H9 (cell line): ENCODE measurements around the gene COL4A1. TPM values are rescaled to one million over a fixed set of nuclear protein-coding genes. Genes with fewer than 3 reads are reported as not detected.
"Not testable (repeated sequence)": the region's sequence is repeated elsewhere in the genome, so short reads cannot be mapped to it uniquely, and the experiment has no call there.

Experiments used
- DNase-seq: peaks from one replicate; pipeline ENCODE4 v3.0.0-alpha.2; 2017
- H2AFZ ChIP-seq: one replicate; pipeline ENCODE4 v1.6.1; 2013; ENCODE audit warnings: mild to moderate bottlenecking, low read length, control low read depth, moderate library complexity
- H2AK5ac ChIP-seq: 2 replicates; pipeline ENCODE4 v1.6.1; 2013; ENCODE audit warnings: low read length, control low read depth, mixed read lengths; ENCODE audit not compliant: insufficient read length
- H2BK120ac ChIP-seq: one replicate; pipeline ENCODE4 v1.6.1; 2013; ENCODE audit warnings: low read depth, mild to moderate bottlenecking, low read length, control low read depth, inconsistent platforms; ENCODE audit not compliant: poor library complexity, severe bottlenecking
- H2BK12ac ChIP-seq: 2 replicates; pipeline ENCODE4 v1.6.1; 2013; ENCODE audit warnings: low read length, control low read depth, mixed read lengths, low read depth; ENCODE audit not compliant: insufficient read length
- H2BK15ac ChIP-seq: 2 replicates; pipeline ENCODE4 v1.6.1; 2013; ENCODE audit warnings: low read depth, low read length, control low read depth
- H2BK20ac ChIP-seq: one replicate; pipeline ENCODE4 v1.6.1; 2013; ENCODE audit warnings: low read depth, mild to moderate bottlenecking, low read length, control low read depth, inconsistent platforms; ENCODE audit not compliant: poor library complexity, severe bottlenecking
- H2BK5ac ChIP-seq: 2 replicates; pipeline ENCODE4 v1.6.1; 2013; ENCODE audit warnings: low read length, control low read depth, mixed read lengths; ENCODE audit not compliant: insufficient read length
- H3K14ac ChIP-seq: 2 replicates; pipeline ENCODE4 v1.6.1; 2013; ENCODE audit warnings: low read length, control low read depth; ENCODE audit not compliant: insufficient read depth
- H3K18ac ChIP-seq: 2 replicates; pipeline ENCODE4 v1.6.1; 2013; ENCODE audit warnings: low read depth, mild to moderate bottlenecking, mixed read lengths, low read length, control low read depth; ENCODE audit not compliant: insufficient read length
- H3K23ac ChIP-seq: 2 replicates; pipeline ENCODE4 v1.6.1; 2013; ENCODE audit warnings: low read length, control low read depth, mixed read lengths, low read depth; ENCODE audit not compliant: insufficient read length
- H3K23me2 ChIP-seq: 2 replicates; pipeline ENCODE4 v1.6.1; 2013; ENCODE audit warnings: low read depth, mild to moderate bottlenecking, mixed read lengths, low read length, control low read depth; ENCODE audit not compliant: insufficient read length, poor library complexity, severe bottlenecking
- H3K27ac ChIP-seq: 2 replicates; pipeline ENCODE4 v1.5.1; 2013; ENCODE audit warnings: low read length, control low read depth, mixed read lengths, low read depth; ENCODE audit not compliant: insufficient read length
- H3K27me3 ChIP-seq: 2 replicates; pipeline ENCODE4 v1.6.1; 2013; ENCODE audit warnings: low read length, control low read depth, inconsistent platforms; ENCODE audit not compliant: insufficient read depth
- H3K4ac ChIP-seq: 2 replicates; pipeline ENCODE4 v1.6.1; 2013; ENCODE audit warnings: low read depth, mild to moderate bottlenecking, control low read depth, inconsistent platforms, low read length, moderate library complexity
- H3K4me1 ChIP-seq: 2 replicates; pipeline ENCODE4 v1.6.1; 2013; ENCODE audit warnings: low read length, control low read depth, inconsistent platforms; ENCODE audit not compliant: insufficient read depth
- H3K4me2 ChIP-seq: 2 replicates; pipeline ENCODE4 v1.6.1; 2013; ENCODE audit warnings: low read length, control low read depth, mixed read lengths; ENCODE audit not compliant: insufficient read length, insufficient read depth
- H3K56ac ChIP-seq: 2 replicates; pipeline ENCODE4 v1.6.1; 2013; ENCODE audit warnings: low read depth, mild to moderate bottlenecking, mixed read lengths, low read length, control low read depth; ENCODE audit not compliant: insufficient read length
- H3K79me1 ChIP-seq: 2 replicates; pipeline ENCODE4 v1.6.1; 2013; ENCODE audit warnings: low read depth, mild to moderate bottlenecking, moderate library complexity, low read length, control low read depth, inconsistent platforms; ENCODE audit not compliant: insufficient read depth, poor library complexity, severe bottlenecking
- H3K79me2 ChIP-seq: 2 replicates; pipeline ENCODE4 v1.6.1; 2013; ENCODE audit warnings: low read length, control low read depth, inconsistent platforms; ENCODE audit not compliant: insufficient read depth
- H3K9ac ChIP-seq: 2 replicates; pipeline ENCODE4 v1.6.1; 2013; ENCODE audit warnings: low read length, control low read depth, mixed read lengths; ENCODE audit not compliant: insufficient read length; ENCODE audit errors: extremely low read depth
- H3K9me3 ChIP-seq: one replicate; pipeline ENCODE4 v1.6.1; 2013; ENCODE audit warnings: low read depth, low read length, inconsistent platforms; ENCODE audit not compliant: control insufficient read depth
- H3T11ph ChIP-seq: one replicate; pipeline ENCODE4 v1.6.1; 2013; ENCODE audit warnings: mild to moderate bottlenecking, low read length, control low read depth, inconsistent platforms
- H4K20me1 ChIP-seq: one replicate; pipeline ENCODE4 v1.6.1; 2013; ENCODE audit not compliant: control insufficient read depth, insufficient read length, insufficient read depth
- H4K5ac ChIP-seq: 2 replicates; pipeline ENCODE4 v1.6.1; 2013; ENCODE audit warnings: low read depth, mild to moderate bottlenecking, mixed read lengths, low read length, control low read depth; ENCODE audit not compliant: insufficient read length
- H4K8ac ChIP-seq: replicated peaks from 2 replicates; pipeline ENCODE4 v1.6.1; 2013; ENCODE audit warnings: low read length, control low read depth, mixed read lengths, low read depth; ENCODE audit not compliant: insufficient read length
- H4K91ac ChIP-seq: 2 replicates; pipeline ENCODE4 v1.6.1; 2013; ENCODE audit warnings: low read depth, mild to moderate bottlenecking, moderate library complexity, mixed read lengths, low read length, control low read depth; ENCODE audit not compliant: insufficient read length
- H3K27ac Mint-ChIP-seq, 3 experiments: 2 replicates in 2 of 3; 3 replicates in 1 of 3; pipeline ENCODE4 v1.8.0; 2020 to 2021; ENCODE audit warnings: mixed read lengths in 3 of 3, mild to moderate bottlenecking in 1 of 3, moderate library complexity in 1 of 3
- H3K27me3 Mint-ChIP-seq: 2 replicates; pipeline ENCODE4 v1.8.0; 2021; ENCODE audit warnings: low read depth, mild to moderate bottlenecking, moderate library complexity, mixed read lengths
- H3K36me3 Mint-ChIP-seq, 3 experiments: 2 replicates in 2 of 3; 3 replicates in 1 of 3; pipeline ENCODE4 v1.8.0; 2020 to 2021; ENCODE audit warnings: low read depth in 3 of 3, mixed read lengths in 3 of 3; ENCODE audit not compliant: insufficient read depth in 1 of 3
- H3K4me1 Mint-ChIP-seq, 2 experiments: 2 replicates each; pipeline ENCODE4 v1.8.0; 2020; ENCODE audit warnings: mixed read lengths in 2 of 2
- H3K4me3 Mint-ChIP-seq, 2 experiments: 2 replicates in 1 of 2; 3 replicates in 1 of 2; pipeline ENCODE4 v1.8.0; 2020 to 2021; ENCODE audit warnings: mild to moderate bottlenecking in 2 of 2, mixed read lengths in 2 of 2, moderate library complexity in 1 of 2
- H3K9me3 Mint-ChIP-seq, 2 experiments: 2 replicates in 1 of 2; 3 replicates in 1 of 2; pipeline ENCODE4 v1.8.0; 2020; ENCODE audit warnings: mild to moderate bottlenecking in 2 of 2, mixed read lengths in 2 of 2, moderate library complexity in 1 of 2
- WGBS: extraction: QIAGEN DNeasy Blood & Tissue Kit; methylation state at CpG from one replicate; pipeline ENCODE4 v1.1.7; 2013; ENCODE audit warnings: missing lambda C conversion rate, low lambda C conversion rate, mixed read lengths; ENCODE audit not compliant: insufficient read length; ENCODE audit errors: extremely low coverage; 5-methylcytosine and 5-hydroxymethylcytosine counted together
- total RNA-seq: library from RNA; stranded (reverse); gene quantifications from 2 replicates; pipeline ENCODE4 v1.2.1, GENCODE V29; 2021

The COL4A1 gene
- total RNA-seq, 1 experiment from 2014 or later, result 73.1 TPM

DNA sequence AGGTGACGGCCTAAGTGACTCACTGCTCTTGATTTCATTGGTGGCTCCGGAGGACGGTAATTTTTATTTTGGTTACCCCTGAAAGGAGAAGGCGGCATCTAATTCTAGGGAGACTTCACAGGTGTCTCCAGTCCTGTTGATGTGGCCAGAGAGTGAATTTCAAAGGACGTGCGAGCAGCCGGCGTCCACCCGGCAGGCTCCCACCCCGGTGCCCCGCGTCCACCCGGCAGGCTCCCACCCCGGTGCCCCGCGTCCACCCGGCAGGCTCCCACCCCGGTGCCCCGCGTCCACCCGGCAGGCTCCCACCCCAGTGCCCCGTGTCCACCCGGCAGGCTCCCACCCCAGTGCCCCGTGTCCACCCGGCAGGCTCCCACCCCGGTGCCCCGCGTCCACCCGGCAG, 6.3 kb upstream of the COL4A1 start:
- H3K36me3 Mint-ChIP-seq, result peaks cover 7 to 22% (median 14%) of the 10 kb centered on the region in 3 experiments
- not testable (repeated sequence) for H3K4me3 Mint-ChIP-seq, H4K5ac ChIP-seq, H3K18ac ChIP-seq, H2BK5ac ChIP-seq, H3K14ac ChIP-seq, H2BK120ac ChIP-seq, H3K9me3 ChIP-seq, H3K4me2 ChIP-seq, H3K79me1 ChIP-seq, H2AFZ ChIP-seq, H3T11ph ChIP-seq, H4K20me1 ChIP-seq, DNase-seq, H3K27ac Mint-ChIP-seq, H3K4me1 ChIP-seq, H3K79me2 ChIP-seq, H4K91ac ChIP-seq, H4K8ac ChIP-seq, H2BK15ac ChIP-seq, H3K9me3 Mint-ChIP-seq, H3K4ac ChIP-seq, H2BK12ac ChIP-seq, H3K23ac ChIP-seq, H3K27me3 ChIP-seq, H2AK5ac ChIP-seq, H3K9ac ChIP-seq, H2BK20ac ChIP-seq, H3K27ac ChIP-seq, H3K56ac ChIP-seq, H3K27me3 Mint-ChIP-seq
- peaks cover 10% of the 10 kb centered on the region for H3K23me2 ChIP-seq
- WGBS, result no CpG with 5 or more reads among the region's 29 CpGs
- peaks cover 18 to 22% of the 10 kb centered on the region in 2 experiments for H3K4me1 Mint-ChIP-seq
